Keratinocyte (primary cell): Measurements from ENCODE around the gene HIPK4. TPM values are rescaled to one million over a fixed set of nuclear protein-coding genes. Genes with fewer than 3 reads are reported as not detected.

Experiments
- DNase-seq: peaks from one replicate; pipeline ENCODE4 v3.0.0-alpha.2; 2011; ENCODE audit warnings: low read depth, missing footprints, low spot score
- FAIRE-seq: peaks from 2 replicates; lab custom pipeline; 2011; peaks lifted over from hg19 to GRCh38; lab: Jason Lieb, UNC
- H2AFZ ChIP-seq: 2 replicates; pipeline ENCODE4 v1.6.0; 2012; ENCODE audit warnings: low read length, control low read depth, inconsistent platforms; ENCODE audit not compliant: control insufficient read depth
- H3K27ac ChIP-seq: 2 replicates; pipeline ENCODE4 v1.5.1; 2011; ENCODE audit warnings: low read length; ENCODE audit not compliant: control insufficient read depth, insufficient read depth
- H3K27me3 ChIP-seq: 3 replicates; pipeline ENCODE4 v1.6.0; 2011; ENCODE audit warnings: low read length; ENCODE audit not compliant: control insufficient read depth, insufficient read depth; ENCODE audit errors: extremely low read depth
- H3K36me3 ChIP-seq, 2 experiments: 2 replicates in 1 of 2; 3 replicates in 1 of 2; pipeline ENCODE4 v1.5.1; 2011; ENCODE audit warnings: low read length in 2 of 2, mild to moderate bottlenecking in 1 of 2; ENCODE audit not compliant: control insufficient read depth in 2 of 2, insufficient read depth in 2 of 2; ENCODE audit errors: extremely low read depth in 1 of 2
- H3K4me1 ChIP-seq: 3 replicates; pipeline ENCODE4 v1.5.1; 2011; ENCODE audit warnings: low read length; ENCODE audit not compliant: control insufficient read depth, insufficient read depth; ENCODE audit errors: extremely low read depth
- H3K4me2 ChIP-seq: 3 replicates; pipeline ENCODE4 v1.6.0; 2011; ENCODE audit warnings: low read depth, low read length; ENCODE audit not compliant: control insufficient read depth, insufficient read depth; ENCODE audit errors: extremely low read depth
- H3K4me3 ChIP-seq, 3 experiments: fragments of 200-600 bp in 1 of 3; sonication (generic) in 1 of 3; 2 replicates in 2 of 3; 3 replicates in 1 of 3; pipeline ENCODE4 v1.5.1; 2011 to 2016; ENCODE audit warnings: low read length in 3 of 3, mild to moderate bottlenecking in 3 of 3, control low read depth in 2 of 3, inconsistent platforms in 1 of 3, low read depth in 1 of 3, mixed read lengths in 1 of 3, mixed run types in 1 of 3, moderate library complexity in 1 of 3; ENCODE audit not compliant: control insufficient read depth in 2 of 3, insufficient read depth in 2 of 3; ENCODE audit errors: extremely low read depth in 1 of 3
- H3K79me2 ChIP-seq: 2 replicates; pipeline ENCODE4 v1.6.0; 2012; ENCODE audit warnings: low read length; ENCODE audit not compliant: control insufficient read depth, insufficient read depth
- H3K9ac ChIP-seq: 3 replicates; pipeline ENCODE4 v1.6.0; 2011; ENCODE audit warnings: low read length; ENCODE audit not compliant: control insufficient read depth, insufficient read depth; ENCODE audit errors: extremely low read depth
- H3K9me1 ChIP-seq: 3 replicates; pipeline ENCODE4 v1.6.0; 2011; ENCODE audit warnings: low read length; ENCODE audit not compliant: control insufficient read depth, insufficient read depth; ENCODE audit errors: extremely low read depth
- H3K9me3 ChIP-seq: 2 replicates; pipeline ENCODE4 v1.5.1; 2012; ENCODE audit warnings: low read depth, low read length; ENCODE audit not compliant: control insufficient read depth
- H4K20me1 ChIP-seq: 3 replicates; pipeline ENCODE4 v1.6.0; 2011; ENCODE audit warnings: low read length; ENCODE audit not compliant: control insufficient read depth, insufficient read depth; ENCODE audit errors: extremely low read depth
- EZH2 ChIP-seq: IDR thresholded peaks from one replicate; pipeline ENCODE4 v1.6.1; 2012; ENCODE audit warnings: inconsistent platforms, mild to moderate bottlenecking, low read length, moderate library complexity
- dilution Hi-C: fragments of 300-500 bp; cut with MboI; formaldehyde crosslinking; loops from one replicate; pipeline ENCODE4 v1.7.0; 2020; ENCODE audit warnings: low sequenced_read_pairs; ENCODE audit not compliant: extremely low pct_ligation_motif_present
- polyA plus RNA-seq, 5 experiments: library from polyadenylated mRNA; depleted of rRNA in 3 of 5; stranded (reverse) in 3 of 5; stranded (forward) in 1 of 5; unstranded in 1 of 5; fragments of >200 nt; gene quantifications; 1 replicate in 1 of 5; 2 replicates in 3 of 5; 3 replicates in 1 of 5; pipeline versions ENCODE4 v1.2.1 to v1.2.3, GENCODE V29; 2011 to 2012; ENCODE audit warnings: missing spikeins in 2 of 5, low read depth in 1 of 5, low replicate concordance in 1 of 5
- TF ChIP-seq, protein P1 (sequence below), 3 experiments: IDR thresholded peaks in 1 of 3; conservative IDR thresholded peaks in 1 of 3; optimal IDR thresholded peaks in 1 of 3; 2 replicates in 2 of 3; 3 replicates in 1 of 3; pipeline versions ENCODE3 to v1.5.1; 2011; ENCODE audit warnings: low read length in 3 of 3, mild to moderate bottlenecking in 3 of 3, moderate library complexity in 2 of 3, control low read depth in 1 of 3, inconsistent platforms in 1 of 3; ENCODE audit not compliant: insufficient read depth in 2 of 3; ENCODE audit errors: extremely low read depth in 1 of 3

The HIPK4 gene
- polyA plus RNA-seq, 1 donor (not counting 4 experiments of a cell fraction or from before 2014, with no cell fraction given) = 0.03 TPM

- Histone ChIP-seq H3K4me2 (no peak overlapping the region), H3K27ac (no peak overlapping the region), H3K9me1 (peaks cover 2% of the 10 kb centered on the region), H3K4me3 (no peak overlapping the region), H2AFZ (no peak overlapping the region), H3K36me3 (peaks cover 0 to 9% of the 10 kb centered on the region in 2 experiments), H3K9ac (no peak overlapping the region), H3K27me3 (no peaks in the 10 kb centered on the region), H3K79me2 (no peaks in the 10 kb centered on the region), H4K20me1 (no peaks in the 10 kb centered on the region), H3K4me1 (peaks cover 8% of the 10 kb centered on the region), H3K9me3 (no peaks in the 10 kb centered on the region)
- FAIRE-seq (peak; percentile 65), DNase-seq (no peak)
- dilution Hi-C loops = no loop called here
- TF ChIP-seq, protein P1, sequence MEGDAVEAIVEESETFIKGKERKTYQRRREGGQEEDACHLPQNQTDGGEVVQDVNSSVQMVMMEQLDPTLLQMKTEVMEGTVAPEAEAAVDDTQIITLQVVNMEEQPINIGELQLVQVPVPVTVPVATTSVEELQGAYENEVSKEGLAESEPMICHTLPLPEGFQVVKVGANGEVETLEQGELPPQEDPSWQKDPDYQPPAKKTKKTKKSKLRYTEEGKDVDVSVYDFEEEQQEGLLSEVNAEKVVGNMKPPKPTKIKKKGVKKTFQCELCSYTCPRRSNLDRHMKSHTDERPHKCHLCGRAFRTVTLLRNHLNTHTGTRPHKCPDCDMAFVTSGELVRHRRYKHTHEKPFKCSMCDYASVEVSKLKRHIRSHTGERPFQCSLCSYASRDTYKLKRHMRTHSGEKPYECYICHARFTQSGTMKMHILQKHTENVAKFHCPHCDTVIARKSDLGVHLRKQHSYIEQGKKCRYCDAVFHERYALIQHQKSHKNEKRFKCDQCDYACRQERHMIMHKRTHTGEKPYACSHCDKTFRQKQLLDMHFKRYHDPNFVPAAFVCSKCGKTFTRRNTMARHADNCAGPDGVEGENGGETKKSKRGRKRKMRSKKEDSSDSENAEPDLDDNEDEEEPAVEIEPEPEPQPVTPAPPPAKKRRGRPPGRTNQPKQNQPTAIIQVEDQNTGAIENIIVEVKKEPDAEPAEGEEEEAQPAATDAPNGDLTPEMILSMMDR (optimal IDR thresholded peaks at IDR 0.05 in 1 of 3, IDR thresholded peaks at IDR 0.05 in 1 of 3, conservative IDR thresholded peaks at IDR 0.05 in 1 of 3; ENCODE audit: extremely low read depth in 1 of 3, insufficient read depth in 2 of 3, low read length in 3 of 3) = no peak
- TF ChIP-seq EZH2 = no peak
Observed at GRCh38 chr19:40362160-40362559, 27.8 kb downstream of the HIPK4 start.

DNA sequence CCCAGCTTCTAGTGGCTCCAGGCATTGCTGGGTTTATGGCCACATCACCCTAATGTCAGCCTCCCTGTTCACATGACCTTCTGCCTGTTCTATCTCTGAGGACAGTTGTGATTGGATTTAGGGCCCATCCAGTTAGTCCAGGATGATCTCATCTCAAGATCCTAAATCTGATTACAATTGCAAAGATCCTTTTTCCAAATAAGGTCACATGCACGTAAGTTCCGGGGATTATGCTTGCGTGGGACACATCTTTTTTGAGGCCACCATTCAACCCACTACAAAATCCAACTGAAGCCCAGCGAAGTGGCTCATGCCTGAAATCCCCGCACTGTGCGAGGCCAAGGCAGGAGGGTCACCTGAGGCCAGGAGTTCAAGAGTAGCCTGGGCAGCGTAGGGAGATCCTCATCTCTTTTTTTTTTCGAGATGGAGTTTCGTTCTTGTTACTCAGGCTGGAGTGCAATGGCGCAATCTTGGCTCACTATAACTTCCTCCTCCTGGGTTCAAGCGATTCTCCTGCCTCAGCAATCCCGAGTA is 29.2 kb downstream of the HIPK4 start:
- Histone ChIP-seq H3K9me3 (no peaks in the 10 kb centered on the region), H3K9me1 (peaks cover 2% of the 10 kb centered on the region), H3K4me1 (peaks cover 4% of the 10 kb centered on the region), H2AFZ (no peak overlapping the region), H3K79me2 (no peaks in the 10 kb centered on the region), H3K9ac (no peak overlapping the region), H4K20me1 (no peaks in the 10 kb centered on the region), H3K27me3 (no peaks in the 10 kb centered on the region), H3K27ac (no peak overlapping the region), H3K4me3 (no peak overlapping the region), H3K4me2 (no peak overlapping the region), H3K36me3 (peaks cover 0 to 4% of the 10 kb centered on the region in 2 experiments)
- DNase-seq (no peak), FAIRE-seq (no peak)
- no peak for TF ChIP-seq EZH2
- TF ChIP-seq, protein P1 (optimal IDR thresholded peaks at IDR 0.05 in 1 of 3, IDR thresholded peaks at IDR 0.05 in 1 of 3, conservative IDR thresholded peaks at IDR 0.05 in 1 of 3; ENCODE audit: extremely low read depth in 1 of 3, insufficient read depth in 2 of 3, low read length in 3 of 3) = no peak
- dilution Hi-C loops = no loop called here
